ENCODE measurements around the gene FUBP3.

- TF ChIP-seq CTCF (IDR thresholded peaks at IDR 0.05) (no peak), ZFX (IDR thresholded peaks at IDR 0.05; ENCODE audit: borderline replicate concordance) (no peak)
Observed at GRCh38 chr9:130662970-130663257, 83.5 kb downstream of the FUBP3 start.
